Mesodermal cell (in vitro differentiated cells): ENCODE data around the gene TCAP.
"Not testable (repeated sequence)": the region's sequence is repeated elsewhere in the genome, so short reads cannot be mapped to it uniquely, and the experiment has no call there.

Source experiments
- H3K27ac ChIP-seq: 2 replicates; pipeline ENCODE4 v1.7.0; 2013; ENCODE audit warnings: mild to moderate bottlenecking, low read depth, low read length, moderate library complexity; ENCODE audit not compliant: severe bottlenecking
- H3K36me3 ChIP-seq: 2 replicates; pipeline ENCODE4 v1.7.1; 2013; ENCODE audit warnings: mild to moderate bottlenecking, low read length, moderate library complexity; ENCODE audit not compliant: control insufficient read depth, insufficient read depth
- H3K4me1 ChIP-seq: one replicate; pipeline ENCODE4 v1.7.1; 2013; ENCODE audit warnings: mild to moderate bottlenecking, low read length; ENCODE audit not compliant: insufficient read depth, control insufficient read depth, poor library complexity, severe bottlenecking
- H3K4me3 ChIP-seq: 2 replicates; pipeline ENCODE4 v1.7.0; 2013; ENCODE audit warnings: low read length, control low read depth, mild to moderate bottlenecking; ENCODE audit not compliant: insufficient read depth, poor library complexity, severe bottlenecking; ENCODE audit errors: extremely low read depth
- H3K9me3 ChIP-seq: 2 replicates; pipeline ENCODE4 v1.7.1; 2013; ENCODE audit warnings: mild to moderate bottlenecking, low read length, moderate library complexity; ENCODE audit not compliant: control insufficient read depth
- WGBS, 2 experiments: methylation state at CpG; one replicate each; pipeline ENCODE4 v1.1.5; 2013; ENCODE audit warnings: missing lambda C conversion rate in 2 of 2; ENCODE audit not compliant: insufficient coverage in 2 of 2; 5-methylcytosine and 5-hydroxymethylcytosine counted together

The TCAP gene

DNA sequence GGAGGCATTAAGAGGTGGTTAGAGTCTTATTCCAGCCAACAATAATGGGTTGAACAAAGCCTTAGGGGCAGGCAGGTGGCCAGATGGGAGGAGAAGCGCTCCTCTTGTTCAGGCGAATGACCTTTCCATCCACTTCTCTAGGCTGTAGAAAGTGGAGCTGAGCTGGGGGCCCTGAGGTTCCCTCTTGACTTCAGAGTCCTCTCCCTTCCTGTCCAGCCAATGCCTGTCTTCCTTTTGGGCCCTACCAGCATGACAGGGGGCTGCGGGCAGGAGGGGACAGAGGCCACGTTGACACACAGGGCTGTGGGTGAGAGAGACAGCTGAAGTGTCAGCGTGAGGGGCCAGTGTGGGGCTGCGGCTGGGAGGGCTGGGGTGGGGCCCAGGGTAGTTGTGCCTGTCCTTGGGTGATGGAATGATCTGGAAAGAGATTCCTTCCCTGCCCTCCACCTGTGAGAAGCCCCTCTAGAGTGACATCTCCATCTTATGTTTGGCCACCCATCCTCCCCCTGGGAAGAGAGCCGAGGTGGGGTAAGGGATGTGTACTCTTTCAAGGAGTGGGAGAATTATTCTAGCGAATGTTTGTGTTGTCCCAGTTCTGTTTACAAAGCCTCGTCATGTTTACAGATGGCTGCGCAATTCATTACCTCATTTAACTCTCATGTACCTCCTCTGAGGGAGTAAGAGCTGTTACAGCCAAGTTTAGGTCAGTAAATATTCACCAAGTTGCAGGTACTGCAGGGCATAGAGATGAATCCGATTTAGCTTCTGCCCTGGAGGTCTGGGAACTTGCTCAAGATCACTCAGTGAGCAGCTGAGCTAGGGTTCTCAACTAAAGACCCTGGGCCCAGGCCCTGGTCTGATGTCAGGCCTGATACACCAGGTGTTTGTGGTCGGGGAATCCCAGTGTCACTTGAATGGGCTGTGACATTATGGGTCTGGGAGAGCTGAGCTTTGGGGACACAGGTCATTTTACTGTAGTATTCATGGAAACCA lies 38.0 kb downstream of the TCAP start:
- Histone ChIP-seq H3K9me3 (no peaks in the 10 kb centered on the region), H3K4me3 (no peak overlapping the region), H3K27ac (no peak overlapping the region), H3K36me3 (peaks cover 18% of the 10 kb centered on the region), H3K4me1 (peaks cover 14% of the 10 kb centered on the region)
- WGBS, 2 experiments, result 79 to 83% methylated on average over 4 to 9 of the region's 12 CpGs

DNA sequence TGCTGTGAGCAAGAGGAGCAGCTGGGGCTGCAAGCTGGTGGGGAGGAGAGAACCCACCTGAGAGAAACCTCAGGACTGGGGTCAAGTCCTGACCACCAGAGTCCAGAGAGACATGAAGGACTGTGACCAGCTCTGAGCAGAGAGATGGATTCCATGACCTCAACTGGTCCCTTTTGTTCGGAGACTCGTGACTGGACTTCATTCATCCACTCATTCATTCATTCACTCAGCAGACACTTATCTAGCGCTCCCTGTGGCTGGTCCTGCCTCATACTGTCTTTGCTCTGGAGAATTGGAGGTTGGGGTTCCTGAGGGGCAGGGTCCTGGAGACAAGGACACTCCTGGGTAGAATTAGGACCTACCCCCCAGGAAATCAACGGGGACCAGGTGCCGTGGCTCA lies 38.8 kb downstream of the TCAP start:
- no peak overlapping the region for H3K4me3 ChIP-seq
- H3K27ac ChIP-seq, result no peak overlapping the region
- H3K36me3 ChIP-seq, result peaks cover 25% of the 10 kb centered on the region
- WGBS, 2 experiments, result 97 to 100% methylated on average over 2 to 4 of the region's 5 CpGs
- peaks cover 14% of the 10 kb centered on the region for H3K4me1 ChIP-seq
- H3K9me3 ChIP-seq, result no peaks in the 10 kb centered on the region

DNA sequence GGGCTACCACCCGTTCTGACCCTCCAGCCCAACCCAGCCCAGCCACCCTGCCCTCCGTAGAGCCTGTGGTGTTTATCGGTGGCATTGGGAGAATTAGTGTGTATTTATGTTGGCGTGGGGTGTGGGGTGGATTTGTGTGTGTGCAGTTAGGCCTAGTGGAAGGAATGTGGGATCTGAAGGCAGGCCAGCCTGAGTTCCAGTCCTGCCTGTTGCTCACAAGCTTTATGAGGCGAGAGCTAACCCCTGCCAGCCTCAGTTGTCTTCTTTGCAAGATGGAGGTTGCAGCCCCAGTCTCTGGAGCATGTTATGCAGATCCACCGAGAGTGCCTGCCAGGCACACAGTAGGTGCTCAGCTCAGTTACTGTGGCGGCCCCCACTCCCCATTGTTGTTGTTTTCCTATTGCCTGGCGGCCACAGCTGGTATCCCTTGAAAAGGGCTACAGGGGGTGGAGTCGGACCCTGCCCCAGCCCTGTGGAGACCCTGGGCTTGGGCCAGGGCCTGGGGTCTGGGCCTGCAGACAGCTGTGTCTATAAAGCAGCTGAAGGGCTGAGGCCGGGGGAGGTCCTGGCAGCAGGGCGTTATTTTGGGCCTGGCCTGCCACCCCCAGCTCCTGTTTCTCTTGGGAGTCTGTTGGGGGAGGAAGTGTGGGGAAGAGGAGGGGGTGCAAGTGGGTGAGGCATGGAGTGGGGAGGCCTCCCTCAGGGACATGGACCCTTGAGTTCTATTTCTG lies 39.8 kb downstream of the TCAP start:
- no peaks in the 10 kb centered on the region for H3K9me3 ChIP-seq
- 70 to 74% methylated on average over 8 to 11 of the region's 11 CpGs for WGBS, 2 experiments
- peaks cover 36% of the 10 kb centered on the region for H3K36me3 ChIP-seq
- no peak overlapping the region for H3K27ac ChIP-seq
- no peak overlapping the region for H3K4me3 ChIP-seq
- H3K4me1 ChIP-seq, result peaks cover 8% of the 10 kb centered on the region

DNA sequence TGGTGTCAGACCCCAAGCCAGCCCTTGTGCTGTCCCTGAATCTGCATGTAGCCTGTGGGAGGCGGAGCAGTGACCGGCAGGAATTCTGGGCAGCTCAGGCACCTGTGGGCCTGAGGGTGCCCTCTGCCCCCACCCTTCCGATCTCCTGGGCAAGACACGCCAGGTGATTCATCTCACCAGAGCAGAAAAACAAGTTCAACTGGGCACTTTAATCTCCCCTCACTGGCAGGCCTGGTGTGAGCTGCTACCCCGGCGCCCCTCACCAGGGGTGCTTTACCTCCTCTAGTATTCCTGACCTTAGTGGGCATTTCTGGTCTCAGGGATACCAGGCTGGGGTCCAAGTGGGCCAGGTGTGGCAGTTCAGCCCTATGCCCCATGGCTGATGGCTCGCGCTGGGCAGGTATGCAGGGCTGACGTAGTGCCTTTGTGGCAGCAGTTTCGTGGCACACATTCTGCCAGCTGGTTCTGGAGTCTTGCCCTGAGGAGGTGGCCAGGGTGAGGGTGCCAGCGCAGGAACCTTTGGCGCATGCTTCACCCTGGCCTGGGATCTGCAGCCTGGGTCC lies 40.7 kb downstream of the TCAP start:
- WGBS, 2 experiments, result 91 to 97% methylated on average over 12 of the region's 12 CpGs
- Histone ChIP-seq H3K4me3 (no peak overlapping the region), H3K4me1 (peaks cover 8% of the 10 kb centered on the region), H3K9me3 (no peaks in the 10 kb centered on the region), H3K27ac (no peak overlapping the region), H3K36me3 (peaks cover 44% of the 10 kb centered on the region)

DNA sequence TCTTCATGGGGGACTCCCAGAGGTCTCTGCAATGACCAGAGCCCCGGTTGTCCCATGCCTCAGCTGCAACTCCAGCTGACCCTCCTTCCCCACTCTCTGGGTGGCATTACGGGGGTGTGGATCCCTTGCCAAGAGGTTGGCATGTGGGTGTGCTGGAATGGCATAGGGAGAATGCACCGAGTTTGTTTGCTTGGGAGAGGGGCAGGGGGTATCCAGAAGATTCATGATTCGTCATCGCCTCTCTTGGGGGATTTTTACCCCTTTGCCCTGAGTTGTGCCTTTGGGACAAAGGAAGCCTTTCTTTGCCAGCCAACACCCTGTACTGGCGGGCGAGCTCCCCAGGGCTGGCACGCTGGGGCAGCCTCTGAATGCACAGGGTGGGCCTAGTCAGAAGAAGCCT lies 41.2 kb downstream of the TCAP start:
- 93 to 96% methylated on average over 3 to 4 of the region's 8 CpGs for WGBS, 2 experiments
- peaks cover 3% of the 10 kb centered on the region for H3K4me1 ChIP-seq
- no peaks in the 10 kb centered on the region for H3K9me3 ChIP-seq
- H3K27ac ChIP-seq, result no peak overlapping the region
- peaks cover 46% of the 10 kb centered on the region for H3K36me3 ChIP-seq
- H3K4me3 ChIP-seq, result no peak overlapping the region

DNA sequence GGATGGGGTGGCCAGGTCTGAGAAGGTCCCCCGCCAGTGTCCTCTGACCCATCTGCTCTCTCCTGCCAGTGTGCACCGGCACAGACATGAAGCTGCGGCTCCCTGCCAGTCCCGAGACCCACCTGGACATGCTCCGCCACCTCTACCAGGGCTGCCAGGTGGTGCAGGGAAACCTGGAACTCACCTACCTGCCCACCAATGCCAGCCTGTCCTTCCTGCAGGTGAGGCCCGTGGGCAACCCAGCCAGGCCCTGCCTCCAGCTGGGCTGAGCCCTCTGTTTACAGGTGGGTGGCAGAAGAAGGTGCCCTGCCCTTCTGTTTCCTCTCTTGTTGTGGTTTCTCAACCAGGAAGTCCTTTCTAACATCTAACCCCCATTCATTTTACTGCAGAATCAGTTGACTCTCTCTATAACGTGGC lies 41.8 kb downstream of the TCAP start:
- 92 to 97% methylated on average over 6 to 7 of the region's 7 CpGs for WGBS, 2 experiments
- Histone ChIP-seq H3K9me3 (no peaks in the 10 kb centered on the region), H3K4me3 (no peak overlapping the region), H3K4me1 (no peaks in the 10 kb centered on the region), H3K36me3 (peaks cover 50% of the 10 kb centered on the region), H3K27ac (no peak overlapping the region)

DNA sequence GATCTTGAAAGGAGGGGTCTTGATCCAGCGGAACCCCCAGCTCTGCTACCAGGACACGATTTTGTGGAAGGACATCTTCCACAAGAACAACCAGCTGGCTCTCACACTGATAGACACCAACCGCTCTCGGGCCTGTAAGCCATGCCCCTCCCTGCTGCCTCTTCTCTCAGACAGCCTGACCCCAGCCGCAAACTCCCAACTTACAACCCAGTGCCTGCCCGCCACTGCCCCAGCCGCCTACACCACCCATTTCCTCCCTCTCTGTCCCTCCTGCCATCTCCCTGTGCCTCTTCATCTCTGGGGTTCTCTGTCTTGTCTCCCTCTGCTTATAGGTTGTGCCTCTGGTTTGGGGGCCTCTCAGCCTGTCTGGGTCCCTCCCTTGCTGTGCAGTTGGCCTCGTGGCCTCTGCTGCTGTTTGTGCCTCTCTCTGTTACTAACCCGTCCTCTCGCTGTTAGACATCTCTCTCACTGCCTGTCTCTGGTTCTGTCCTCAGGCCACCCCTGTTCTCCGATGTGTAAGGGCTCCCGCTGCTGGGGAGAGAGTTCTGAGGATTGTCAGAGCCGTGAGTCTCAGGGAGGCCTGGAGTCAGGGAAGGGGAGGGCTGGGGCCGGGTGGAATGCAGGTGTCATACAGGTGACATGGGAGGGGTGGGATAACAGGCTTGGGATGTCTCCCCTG lies 44.3 kb downstream of the TCAP start:
- Histone ChIP-seq H3K27ac (no peak overlapping the region), H3K4me1 (no peaks in the 10 kb centered on the region), H3K36me3 (peaks cover 60% of the 10 kb centered on the region), H3K9me3 (no peaks in the 10 kb centered on the region), H3K4me3 (no peak overlapping the region)
- WGBS, 2 experiments, result 93 to 94% methylated on average over 12 of the region's 14 CpGs

DNA sequence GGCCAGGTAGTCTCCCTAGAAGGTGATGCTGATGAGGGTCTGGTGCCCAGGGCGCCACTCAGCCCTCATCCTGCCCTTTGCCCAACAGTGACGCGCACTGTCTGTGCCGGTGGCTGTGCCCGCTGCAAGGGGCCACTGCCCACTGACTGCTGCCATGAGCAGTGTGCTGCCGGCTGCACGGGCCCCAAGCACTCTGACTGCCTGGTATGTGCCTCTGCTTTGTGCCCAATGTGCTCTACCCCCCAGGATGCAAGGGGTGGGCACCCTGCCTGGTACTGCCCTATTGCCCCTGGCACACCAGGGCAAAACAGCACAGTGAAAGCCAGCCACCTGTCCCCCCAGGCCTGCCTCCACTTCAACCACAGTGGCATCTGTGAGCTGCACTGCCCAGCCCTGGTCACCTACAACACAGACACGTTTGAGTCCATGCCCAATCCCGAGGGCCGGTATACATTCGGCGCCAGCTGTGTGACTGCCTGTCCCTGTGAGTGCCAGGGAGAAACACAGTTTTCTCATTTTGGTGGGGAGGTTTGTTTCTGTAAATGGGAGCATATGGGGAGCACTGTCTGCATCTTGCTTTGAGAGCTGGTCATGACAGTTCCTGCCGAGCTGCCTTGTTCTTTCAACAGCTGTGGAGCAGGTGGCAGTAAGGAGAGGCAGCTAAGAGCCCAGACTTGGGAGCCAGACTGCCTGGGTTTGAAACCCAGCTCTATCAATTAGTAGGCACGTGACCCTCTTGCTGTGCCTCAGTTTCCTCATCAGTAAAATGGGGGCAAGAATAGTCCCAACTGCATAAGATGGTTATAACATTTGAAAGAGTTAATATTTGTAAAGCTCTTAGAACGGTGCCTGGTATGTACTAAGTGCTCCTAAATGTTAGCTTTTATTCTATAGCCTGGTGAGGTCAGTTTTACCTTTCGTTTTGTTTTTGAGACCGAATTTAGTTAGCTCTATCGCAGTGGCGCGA lies 45.1 kb downstream of the TCAP start:
- H3K27ac ChIP-seq, result no peak overlapping the region
- H3K36me3 ChIP-seq, result peaks cover 68% of the 10 kb centered on the region
- H3K4me1 ChIP-seq, result no peaks in the 10 kb centered on the region
- WGBS, 2 experiments, result 97% methylated on average over 17 to 20 of the region's 20 CpGs
- no peak overlapping the region for H3K4me3 ChIP-seq
- no peaks in the 10 kb centered on the region for H3K9me3 ChIP-seq

DNA sequence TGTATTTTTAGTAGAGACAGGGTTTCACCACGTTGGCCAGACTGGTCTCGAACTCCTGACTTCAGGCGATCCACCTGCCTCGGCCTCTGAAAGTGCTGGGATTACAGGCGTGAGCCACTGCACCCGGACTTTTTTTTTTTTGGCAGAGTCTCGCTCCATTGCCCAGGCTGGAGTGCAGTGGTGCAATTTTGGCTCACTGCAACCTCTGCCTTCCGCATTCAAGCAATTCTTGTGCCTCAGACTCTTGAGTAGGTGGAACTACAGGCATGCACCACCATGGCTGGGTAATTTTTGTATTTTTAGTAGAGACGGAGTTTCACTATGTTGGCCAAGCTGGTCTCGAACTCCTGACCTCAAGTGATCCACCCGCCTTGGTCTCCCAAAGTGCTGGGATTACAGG lies 45.9 kb downstream of the TCAP start:
- H3K9me3 ChIP-seq, H3K4me3 ChIP-seq, H3K27ac ChIP-seq, H3K4me1 ChIP-seq: not testable (repeated sequence)
- H3K36me3 ChIP-seq, result peaks cover 72% of the 10 kb centered on the region
- WGBS, 2 experiments, result 90% methylated on average over 11 of the region's 11 CpGs
